ENCODE data around the gene CNTNAP2. TPM values are rescaled to one million over a fixed set of nuclear protein-coding genes. Genes with fewer than 3 reads are reported as not detected.

CNTNAP2 gene
- total RNA-seq, 4 donors from 2014 or later, result 0.42 to 0.71 TPM; not detected in 2

GRCh38 chr7:148118371-148118770 lies 2001.8 kb downstream of the CNTNAP2 start:
- TF ChIP-seq POLR2A (IDR thresholded peaks at IDR 0.05), result no peak
- no peak for TF ChIP-seq CTCF (IDR thresholded peaks at IDR 0.05)
- intact Hi-C loops (cut with DNase I; ENCODE audit: low total_unique reads), result no loop called here
- WGBS, 2 donors, result 64 to 69% methylated on average over 5 of the region's 5 CpGs
- DNase-seq (ENCODE audit: low spot score in 2 of 2), result no peak
- H3K4me3 ChIP-seq (ENCODE audit: low read depth, poor library complexity, severe bottlenecking), result no peak overlapping the region

DNA sequence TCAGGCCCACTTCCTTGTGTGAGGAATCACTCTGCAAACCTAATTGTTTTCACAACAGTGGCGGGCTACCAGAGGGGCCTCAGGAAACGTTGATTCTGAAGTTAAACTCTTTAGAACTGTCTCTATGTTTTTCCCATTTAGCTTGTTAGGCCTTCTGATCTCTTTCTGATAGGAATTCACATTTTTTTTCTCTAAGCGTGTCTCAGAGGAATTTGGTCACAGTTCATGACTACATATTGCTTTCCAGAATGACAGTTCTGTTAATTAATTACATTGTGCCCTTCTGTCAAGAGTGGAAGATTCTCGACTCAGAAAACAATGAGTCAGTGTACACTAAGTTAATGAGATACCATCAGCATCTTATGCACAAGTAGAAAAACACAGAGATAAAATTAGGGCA lies 2004.8 kb downstream of the CNTNAP2 start:
- H3K4me3 ChIP-seq (ENCODE audit: low read depth, poor library complexity, severe bottlenecking), result no peak overlapping the region
- intact Hi-C loops (cut with DNase I; ENCODE audit: low total_unique reads), result no loop called here
- WGBS, 2 donors, result 43 to 46% methylated on average over 4 of the region's 4 CpGs
- no peak for TF ChIP-seq POLR2A (IDR thresholded peaks at IDR 0.05)
- TF ChIP-seq CTCF (IDR thresholded peaks at IDR 0.05), result no peak
- DNase-seq (ENCODE audit: low spot score in 2 of 2), result no peak

- intact Hi-C loops (cut with DNase I; ENCODE audit: low total_unique reads), result no loop called here
- WGBS, 2 donors, result 48 to 51% methylated on average over 4 of the region's 4 CpGs
- no peak overlapping the region for H3K4me3 ChIP-seq (ENCODE audit: low read depth, poor library complexity, severe bottlenecking)
- DNase-seq (ENCODE audit: low spot score in 2 of 2), result no peak
- TF ChIP-seq POLR2A (IDR thresholded peaks at IDR 0.05) (no peak), CTCF (IDR thresholded peaks at IDR 0.05) (no peak)
These were observed 2005.2 kb downstream of the CNTNAP2 start for GRCh38 chr7:148121847-148122246.

DNA sequence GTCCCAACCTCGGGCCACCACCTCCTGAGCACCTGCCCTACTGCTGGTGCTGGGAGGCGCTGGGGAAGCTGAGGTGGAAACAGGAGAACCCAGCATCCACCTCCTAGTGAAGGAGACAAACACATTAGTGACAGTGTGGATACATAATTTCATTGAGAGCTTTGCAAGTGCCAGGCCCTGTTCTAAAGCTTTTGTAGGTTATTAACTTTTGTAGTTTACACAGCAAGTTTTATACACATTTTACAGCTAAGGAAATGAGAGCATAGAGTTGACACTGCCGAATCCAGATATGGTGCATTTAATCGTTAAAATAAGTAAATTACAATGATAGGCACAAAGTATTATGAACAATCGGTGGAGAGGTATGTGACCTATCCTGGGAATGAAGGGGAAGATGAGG lies 2007.9 kb downstream of the CNTNAP2 start:
- intact Hi-C loops (cut with DNase I; ENCODE audit: low total_unique reads), result no loop called here
- WGBS, 2 donors, result 85 to 86% methylated on average over 5 of the region's 5 CpGs
- no peak for TF ChIP-seq CTCF (IDR thresholded peaks at IDR 0.05)
- TF ChIP-seq POLR2A (IDR thresholded peaks at IDR 0.05), result no peak
- H3K4me3 ChIP-seq (ENCODE audit: low read depth, poor library complexity, severe bottlenecking), result no peak overlapping the region
- DNase-seq (ENCODE audit: low spot score in 2 of 2), result no peak

DNA sequence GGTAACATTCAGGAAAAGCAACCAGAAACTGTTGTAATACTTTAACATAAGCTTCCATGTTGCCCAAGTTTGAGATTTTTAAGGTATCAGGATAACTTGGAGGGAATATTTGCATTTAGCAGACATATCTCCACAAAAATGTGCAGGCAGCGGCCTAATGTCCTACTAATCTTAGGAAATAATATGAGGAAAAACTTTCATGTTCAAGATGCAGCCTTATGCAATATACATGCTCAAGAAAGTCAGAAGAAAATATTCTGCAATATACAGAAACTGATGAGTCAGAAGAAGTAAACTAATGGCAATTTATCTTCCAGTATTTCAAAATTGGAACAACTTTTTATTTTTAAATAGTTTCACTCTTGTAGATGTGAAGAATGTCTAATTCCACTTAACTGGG lies 2010.8 kb downstream of the CNTNAP2 start:
- 92 to 94% methylated on average over 1 of the region's 1 CpG for WGBS, 2 donors
- no peak for DNase-seq (ENCODE audit: low spot score in 2 of 2)
- intact Hi-C loops (cut with DNase I; ENCODE audit: low total_unique reads), result no loop called here
- TF ChIP-seq POLR2A (IDR thresholded peaks at IDR 0.05) (no peak), CTCF (IDR thresholded peaks at IDR 0.05) (no peak)
- H3K4me3 ChIP-seq (ENCODE audit: low read depth, poor library complexity, severe bottlenecking), result no peak overlapping the region

GRCh38 chr7:148129023-148129422 lies 2012.4 kb downstream of the CNTNAP2 start:
- no peak overlapping the region for H3K4me3 ChIP-seq (ENCODE audit: low read depth, poor library complexity, severe bottlenecking)
- no peak for DNase-seq (ENCODE audit: low spot score in 2 of 2)
- intact Hi-C loops (cut with DNase I; ENCODE audit: low total_unique reads), result no loop called here
- WGBS, 2 donors, result 88 to 90% methylated on average over 6 of the region's 6 CpGs
- TF ChIP-seq POLR2A (IDR thresholded peaks at IDR 0.05) (no peak), CTCF (IDR thresholded peaks at IDR 0.05) (no peak)

Measured in lower leg skin (tissue), 4 donors.